ENCODE results near the gene CFAP206.
"Not testable (repeated sequence)": the region's sequence is repeated elsewhere in the genome, so short reads cannot be mapped to it uniquely, and the experiment has no call there.

Gene CFAP206

DNA sequence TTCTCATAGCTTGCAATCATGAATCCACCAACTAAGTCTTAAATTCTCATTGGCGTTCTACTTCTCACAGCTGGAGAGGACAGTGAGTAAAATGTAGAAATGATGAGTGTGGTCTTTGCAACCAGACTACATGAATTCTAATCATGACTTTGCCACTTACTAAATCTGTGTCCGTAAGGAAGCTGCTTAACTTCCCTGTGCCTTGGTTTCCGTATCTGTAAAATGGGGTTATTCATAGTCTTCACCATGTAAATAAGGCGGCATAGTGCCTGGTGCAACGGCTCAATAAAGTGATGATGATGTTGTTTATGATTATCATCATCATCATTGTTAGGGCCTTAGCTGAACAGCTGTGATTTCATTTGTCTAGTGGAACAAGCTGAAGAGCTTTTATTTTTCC, 12.6 kb downstream of the CFAP206 start:
- DNase-seq (ENCODE audit: low read depth in 2 of 2): no peak

DNA sequence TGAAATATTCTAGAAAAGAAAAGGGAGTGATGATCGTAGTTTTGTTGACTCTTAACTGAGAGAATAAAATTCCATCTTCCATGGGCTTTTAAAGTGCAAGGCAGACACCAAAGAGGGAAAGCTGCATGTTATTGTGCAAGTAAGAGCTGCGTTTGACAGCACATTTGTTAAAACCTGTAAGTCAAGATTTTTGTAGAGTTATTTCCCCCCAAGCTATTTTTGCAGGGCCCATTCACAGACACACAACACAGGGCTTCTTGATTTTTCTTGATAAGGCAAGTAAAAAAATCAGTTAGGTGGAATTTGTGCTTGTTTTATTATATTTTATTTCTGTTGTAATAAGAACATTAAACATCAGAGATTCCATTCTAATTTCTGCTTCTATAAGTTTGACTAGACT, 13.8 kb downstream of the CFAP206 start:
- no peak for DNase-seq (ENCODE audit: low read depth in 2 of 2)

DNA sequence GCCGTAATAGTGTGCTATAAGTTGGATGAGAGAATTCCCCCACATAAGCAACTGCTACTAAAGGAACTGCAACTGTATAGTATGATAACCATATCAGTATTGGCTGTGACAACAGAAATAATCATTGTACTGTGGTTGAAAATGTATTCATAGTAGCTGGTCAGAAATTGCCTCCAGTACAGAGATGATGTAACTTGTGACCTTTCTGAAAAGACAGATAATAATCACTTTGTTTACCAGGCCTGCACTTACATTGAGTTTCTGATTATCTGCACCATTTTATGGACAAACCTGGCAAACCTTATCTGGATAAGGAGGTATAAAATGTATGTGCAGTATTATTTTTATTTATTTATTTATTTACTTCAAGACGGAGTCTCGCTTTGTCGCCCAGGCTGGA, 19.0 kb downstream of the CFAP206 start:
- DNase-seq (ENCODE audit: low read depth in 2 of 2): no peak

DNA sequence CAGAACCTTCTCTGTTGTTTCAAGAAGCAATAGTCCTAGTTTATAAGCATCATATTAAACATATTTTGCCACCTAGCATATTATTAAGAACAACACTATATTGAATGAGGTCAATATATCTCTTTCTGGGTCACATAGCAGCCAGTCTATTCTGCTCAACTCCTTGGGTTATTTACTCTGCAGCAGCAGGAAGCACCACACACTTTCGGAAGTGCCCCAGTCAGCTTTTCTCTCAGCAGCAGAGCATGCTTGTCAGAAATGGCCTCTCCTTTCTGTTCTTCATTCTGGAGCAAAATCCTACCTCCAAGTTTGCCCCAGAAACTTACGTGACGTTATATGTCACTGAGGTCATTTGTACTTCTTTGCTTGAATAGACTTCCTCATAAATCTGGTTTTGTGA, 22.7 kb downstream of the CFAP206 start:
- no peak for DNase-seq (ENCODE audit: low read depth in 2 of 2)

DNA sequence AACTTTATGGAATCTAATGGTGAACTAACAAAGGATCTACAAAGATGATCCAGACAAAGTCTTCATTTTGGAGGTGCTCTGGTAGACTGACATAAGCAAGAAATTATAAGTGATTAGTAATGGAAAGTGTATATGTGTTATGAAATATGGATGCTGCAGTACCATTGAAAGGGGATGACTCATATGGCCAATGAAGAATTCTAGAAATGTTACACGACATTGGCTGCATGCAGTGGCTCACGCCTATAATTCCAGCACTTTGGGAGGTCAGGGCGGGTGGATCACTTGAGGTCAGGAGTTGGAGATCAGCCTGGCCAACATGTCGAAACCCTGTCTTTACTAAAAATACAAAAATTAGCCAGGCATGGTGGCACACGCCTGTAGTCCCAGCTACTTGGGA, 23.5 kb downstream of the CFAP206 start:
- no peak for DNase-seq (ENCODE audit: low read depth in 2 of 2)

DNA sequence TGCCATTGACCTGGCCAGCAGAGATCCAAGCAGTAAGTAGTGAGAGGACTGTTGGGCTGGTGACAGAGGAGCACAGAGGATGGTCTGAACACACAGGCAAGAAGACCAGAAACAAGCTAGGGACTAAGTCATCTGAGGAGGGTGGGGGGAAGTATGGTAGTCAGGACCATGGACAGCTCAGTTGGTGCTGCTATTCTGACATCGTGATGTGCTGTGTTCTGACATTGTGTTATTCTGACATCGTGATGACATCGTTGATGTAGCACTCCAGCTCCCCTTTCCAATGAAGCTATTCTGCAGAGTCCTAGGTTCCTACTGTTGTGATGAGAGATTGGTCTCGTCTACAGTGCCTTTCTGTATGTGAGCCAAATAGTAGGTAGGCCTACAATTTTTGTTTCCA, 28.7 kb downstream of the CFAP206 start:
- DNase-seq (ENCODE audit: low read depth in 2 of 2): peak; percentile 12 to 15

DNA sequence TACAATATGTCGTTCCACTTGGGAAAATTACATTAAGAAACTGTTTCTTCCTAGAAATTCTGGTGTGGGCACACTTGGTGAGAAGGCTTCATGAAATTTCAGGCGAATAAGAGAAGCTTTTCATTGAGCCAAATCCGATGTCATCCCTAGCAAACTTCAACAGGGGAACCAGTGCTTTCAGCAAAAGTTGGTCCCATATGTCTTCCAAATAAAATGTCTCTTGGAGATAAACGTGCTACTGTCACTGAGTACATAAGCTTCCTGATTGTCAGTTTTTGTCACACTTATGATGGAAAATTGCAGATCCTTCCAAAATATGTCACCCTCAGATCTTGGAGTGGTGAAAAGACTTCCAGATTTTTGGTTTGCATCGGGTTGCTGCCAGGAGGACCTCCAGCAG, 33.9 kb downstream of the CFAP206 start:
- DNase-seq (ENCODE audit: low read depth in 2 of 2): no peak

DNA sequence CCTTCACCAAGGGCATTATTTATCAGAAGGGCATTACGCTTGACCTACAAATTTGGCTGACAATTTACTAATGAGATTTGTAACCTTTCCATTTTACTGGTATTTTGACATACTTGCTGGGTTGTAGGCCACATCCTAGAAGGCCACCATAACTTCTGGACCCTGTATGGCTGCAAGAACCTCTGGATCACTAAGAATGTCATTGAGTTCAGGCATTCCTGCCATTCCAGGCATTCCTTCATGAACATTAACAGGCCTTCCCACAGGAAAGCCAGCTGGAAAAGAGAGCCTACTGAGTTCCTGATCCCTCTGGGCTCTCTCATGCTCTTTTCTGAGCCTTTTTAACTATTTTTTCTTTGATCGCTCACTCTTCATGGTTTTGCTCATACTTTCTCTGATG, 36.6 kb downstream of the CFAP206 start:
- DNase-seq (ENCODE audit: low read depth in 2 of 2): no peak

DNA sequence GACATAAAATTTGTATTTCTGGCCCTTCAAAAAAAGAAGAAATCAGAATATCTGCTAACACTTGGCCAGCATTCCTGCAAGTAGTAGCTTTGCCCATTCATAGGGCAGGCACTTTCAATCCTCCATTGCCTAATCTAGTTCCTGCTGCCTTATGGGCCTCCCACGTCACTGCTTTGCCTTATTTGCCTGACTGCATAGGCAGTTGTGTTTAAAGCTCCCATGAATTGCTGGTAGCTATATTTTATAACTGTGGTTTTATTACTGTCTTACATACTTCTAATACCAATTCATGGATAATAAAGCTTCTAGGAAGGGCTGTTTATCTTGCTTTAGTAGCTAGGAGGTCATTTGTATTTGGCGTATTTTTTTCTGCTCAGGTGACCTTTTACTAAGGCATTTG, 57.3 kb downstream of the CFAP206 start:
- DNase-seq (ENCODE audit: low read depth in 2 of 2): no peak

DNA sequence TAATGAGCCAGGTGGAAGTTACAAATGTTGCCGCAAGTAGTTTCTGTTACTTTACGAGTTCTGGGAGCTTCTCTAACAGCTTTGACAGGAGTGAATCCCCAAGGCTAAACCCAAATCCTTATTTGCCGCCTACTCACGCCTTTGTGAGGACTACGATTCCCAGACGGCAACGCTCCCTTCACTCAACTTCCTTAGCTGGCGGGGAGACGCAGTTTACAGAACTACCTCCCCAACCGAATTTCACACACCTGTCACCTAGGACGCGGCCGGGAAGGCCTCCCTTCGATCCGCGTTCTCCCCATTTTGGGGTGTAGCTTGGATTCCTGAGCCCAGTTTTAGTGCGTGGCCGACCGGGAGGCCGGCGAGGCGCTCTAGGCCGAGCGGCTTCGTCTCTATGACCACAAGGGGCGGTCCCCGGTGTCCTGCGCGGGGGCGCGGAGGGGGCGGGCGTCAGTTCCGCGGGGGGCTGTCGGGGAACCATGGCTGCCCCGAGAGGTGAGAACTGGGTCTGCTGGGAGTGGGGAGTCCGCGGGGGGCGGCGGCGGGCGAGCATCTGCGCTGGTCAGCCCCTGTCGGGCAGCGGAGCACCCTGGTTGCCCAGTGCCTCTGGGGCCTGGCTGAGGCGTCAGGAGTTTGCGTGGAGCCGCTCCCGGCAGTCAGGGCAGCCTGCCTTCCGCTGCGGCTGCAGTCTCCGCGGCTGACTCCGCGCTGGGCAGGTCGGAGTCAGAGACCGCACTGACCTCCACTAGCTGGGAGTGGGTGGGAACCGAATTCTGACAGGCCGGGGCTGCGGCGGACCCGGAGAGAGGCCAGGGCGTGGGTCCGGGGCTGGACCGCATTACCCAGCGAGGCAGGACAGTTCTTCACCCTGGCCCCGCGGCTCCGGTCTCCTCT, 65.0 kb downstream of the CFAP206 start, which contains the start of gene SLC35A1:
Gene SLC35A1, plus strand, starts transcription at position 450 of the 894 bp plus-strand sequence. Its CDS starts 30 bp downstream, at position 480.
- peak; percentile 72 to 78 for DNase-seq (ENCODE audit: low read depth in 2 of 2)

DNA sequence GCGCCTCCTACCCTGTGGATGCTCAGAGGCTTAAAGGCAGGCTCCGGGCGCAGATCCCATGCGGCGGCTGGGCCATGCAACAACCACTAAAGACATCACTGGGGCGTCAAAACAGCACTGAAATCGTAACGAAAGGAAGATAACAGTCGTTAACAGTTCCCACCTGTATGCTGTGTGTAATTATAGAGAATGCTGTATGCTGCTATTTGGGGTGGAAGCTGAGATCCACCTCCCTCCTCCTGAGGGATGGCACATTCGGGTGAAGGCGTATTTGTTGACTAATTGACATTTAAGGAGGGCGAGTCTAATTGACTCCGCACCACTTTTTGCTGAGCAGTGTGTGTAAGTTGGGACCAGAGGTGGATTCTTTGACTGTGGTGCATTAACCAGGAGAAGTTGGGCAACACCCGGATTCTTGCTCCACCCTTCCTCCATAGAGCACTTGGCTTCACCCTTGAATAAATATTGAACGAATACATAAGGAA, 65.7 kb downstream of the CFAP206 start:
- DNase-seq (ENCODE audit: low read depth in 2 of 2): peak in 1 of 2 donors; percentile 56

DNA sequence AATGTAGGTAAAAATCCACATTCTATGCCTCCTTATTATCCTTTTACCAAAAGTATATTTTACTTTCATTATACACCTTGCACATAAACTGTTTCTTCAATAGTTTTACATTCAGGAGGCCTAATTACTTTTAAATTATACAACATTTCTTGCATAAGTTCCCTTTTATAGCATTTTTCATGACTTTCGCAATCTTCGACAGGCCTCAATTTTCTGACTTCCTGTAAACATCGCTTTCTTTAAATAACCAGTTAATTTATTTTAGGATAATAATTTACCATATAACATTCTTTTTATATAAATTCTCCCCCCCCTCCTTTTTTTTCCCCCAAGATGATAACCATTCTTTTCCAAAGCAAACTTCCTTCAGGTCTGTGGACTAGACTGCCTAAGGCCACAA, 74.2 kb downstream of the CFAP206 start:
- no peak for DNase-seq (ENCODE audit: low read depth in 2 of 2)

DNA sequence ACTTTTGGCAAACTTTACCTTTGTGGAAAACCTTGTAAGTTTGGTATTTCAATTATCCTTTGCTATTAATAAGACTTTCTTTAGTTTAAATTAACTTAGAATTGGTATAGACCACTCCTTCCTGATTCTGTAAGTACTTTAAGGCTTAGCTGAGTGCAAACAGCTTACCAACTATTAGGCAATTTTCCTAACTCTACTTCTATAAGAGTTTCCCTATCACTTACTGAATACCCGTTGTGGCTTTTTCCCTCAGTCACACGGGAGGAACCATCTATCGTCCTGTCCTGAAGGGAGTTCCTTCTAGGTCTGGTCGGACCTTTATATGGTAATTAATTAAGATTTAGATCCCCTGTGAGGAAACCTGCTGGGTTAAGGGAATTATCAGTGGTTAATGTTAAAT, 74.6 kb downstream of the CFAP206 start:
- DNase-seq (ENCODE audit: low read depth in 2 of 2): no peak

DNA sequence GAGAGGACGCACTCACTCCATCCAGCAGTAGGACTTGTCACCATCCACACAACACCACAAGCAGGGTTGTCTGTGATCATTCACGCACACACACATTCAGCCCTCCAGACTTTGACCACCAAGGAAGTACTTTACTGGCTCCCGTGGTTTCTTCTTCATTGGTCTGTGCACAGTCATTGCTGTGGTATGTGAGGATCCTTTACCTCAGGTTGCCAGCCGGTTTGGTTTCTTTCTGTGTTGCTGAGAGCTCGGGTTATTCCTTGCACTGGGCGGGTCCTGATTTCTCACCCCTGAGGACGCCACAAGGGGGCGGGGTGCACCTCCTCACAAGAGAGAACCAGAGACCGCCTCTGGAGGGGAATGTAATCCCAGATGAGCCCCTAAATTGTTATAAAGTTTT, 76.2 kb downstream of the CFAP206 start:
- DNase-seq (ENCODE audit: low read depth in 2 of 2): no peak

DNA sequence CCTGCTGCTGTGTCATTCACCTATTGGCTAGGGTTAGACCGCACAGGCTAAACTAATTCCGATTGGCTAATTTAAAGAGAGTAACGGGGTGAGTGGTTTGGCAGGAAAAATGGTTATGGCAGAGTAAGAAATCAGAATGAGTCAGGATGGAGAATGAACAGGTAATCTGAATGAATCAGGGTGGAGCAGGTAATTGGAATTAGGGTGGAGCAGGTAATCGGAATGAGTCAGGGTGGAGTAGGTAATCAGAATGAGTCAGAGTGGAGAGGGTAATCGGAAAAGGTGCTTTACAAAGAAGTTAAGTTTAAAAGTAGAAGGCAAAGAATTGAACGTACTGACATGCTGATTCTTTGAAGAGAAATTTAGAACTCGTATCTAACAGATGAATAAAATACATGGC, 76.7 kb downstream of the CFAP206 start:
- DNase-seq (ENCODE audit: low read depth in 2 of 2): no peak

DNA sequence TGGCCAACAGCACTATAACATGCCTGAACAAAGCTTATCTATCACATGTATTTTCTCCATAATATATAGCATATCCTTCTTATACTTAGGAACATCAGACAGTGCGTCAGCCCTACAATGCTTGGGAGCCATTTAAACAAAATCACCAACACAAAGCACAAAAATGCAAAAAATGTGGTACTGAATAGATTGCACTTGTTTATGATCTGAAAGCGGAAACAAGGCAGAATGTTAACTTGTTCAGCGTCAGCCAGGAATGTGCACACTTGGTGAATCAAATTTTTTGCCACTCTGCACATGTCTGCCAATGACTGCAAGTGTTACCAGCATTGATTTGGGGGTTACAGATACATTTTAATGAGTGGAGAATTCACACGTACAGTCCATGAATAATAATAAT, 79.8 kb downstream of the CFAP206 start:
- DNase-seq (ENCODE audit: low read depth in 2 of 2): no peak

DNA sequence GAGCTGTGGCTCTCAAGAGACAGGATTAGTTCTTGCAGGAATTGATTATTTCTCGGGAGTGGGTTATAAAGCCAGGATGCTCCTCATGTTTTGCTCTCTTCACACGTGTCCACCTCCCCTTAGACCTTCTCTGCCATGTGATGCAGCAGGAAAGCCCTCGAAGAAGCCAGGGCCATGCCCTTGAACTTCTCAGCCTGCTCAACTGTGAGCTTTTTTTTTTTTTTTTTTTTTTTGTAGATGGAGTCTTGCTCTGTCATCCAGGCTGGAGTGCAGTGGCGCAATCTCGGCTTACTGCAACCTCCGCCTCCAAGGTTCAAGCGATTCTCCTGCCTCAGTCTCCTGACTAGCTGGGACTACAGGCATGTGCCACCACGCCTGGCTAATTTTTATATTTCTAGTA, 81.6 kb downstream of the CFAP206 start:
- DNase-seq (ENCODE audit: low read depth in 2 of 2): not testable (repeated sequence)

DNA sequence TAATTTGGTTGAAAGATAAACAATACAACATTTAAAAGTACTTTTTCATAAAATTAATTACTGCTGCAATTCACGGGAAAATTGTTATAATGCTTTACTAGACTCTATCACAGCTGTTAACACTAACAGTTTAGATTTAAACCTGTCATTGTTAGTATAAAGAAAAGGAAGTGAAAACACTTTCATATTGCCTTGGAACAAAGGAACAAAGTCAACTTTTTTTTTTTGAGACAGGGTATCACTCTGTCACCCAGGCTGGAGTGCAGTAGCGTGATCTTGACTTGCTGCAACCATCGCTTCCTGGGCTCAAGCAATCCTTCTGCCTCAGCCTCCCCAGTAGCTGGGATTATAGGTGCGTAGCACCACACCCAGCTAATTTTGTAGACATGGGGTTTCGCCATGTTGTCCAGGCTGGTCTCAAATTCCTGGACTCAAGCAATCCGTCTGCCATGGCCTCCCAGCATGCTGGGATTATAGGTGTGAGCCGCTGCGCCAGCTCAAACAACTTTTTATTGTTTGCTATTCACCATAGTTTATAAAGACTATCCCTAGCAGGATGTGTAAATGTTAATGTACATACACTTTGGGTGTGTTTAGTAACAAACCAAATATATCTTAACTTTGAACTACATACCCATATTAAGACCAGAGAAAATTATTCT, 87.1 kb downstream of the CFAP206 start:
- DNase-seq (ENCODE audit: low read depth in 2 of 2): no peak

DNA sequence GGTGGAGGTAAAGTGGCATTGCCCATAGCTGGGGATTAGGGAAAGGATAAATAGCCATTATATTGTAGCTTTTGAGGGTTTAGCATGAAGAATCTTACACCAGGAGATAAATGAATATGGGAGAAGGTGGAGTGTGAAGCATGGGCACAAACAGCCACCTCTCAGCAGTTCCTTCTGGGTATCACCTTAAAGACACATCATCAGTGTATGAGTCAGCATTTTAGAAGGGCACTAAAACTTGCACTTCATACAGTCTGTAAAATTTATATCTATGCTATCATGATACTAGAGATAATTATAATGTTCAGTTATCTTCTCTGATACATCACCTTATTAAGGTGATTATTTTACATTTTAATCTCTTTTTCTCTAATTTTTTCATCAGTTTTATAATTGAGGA, 90.3 kb downstream of the CFAP206 start:
- DNase-seq (ENCODE audit: low read depth in 2 of 2): no peak

DNA sequence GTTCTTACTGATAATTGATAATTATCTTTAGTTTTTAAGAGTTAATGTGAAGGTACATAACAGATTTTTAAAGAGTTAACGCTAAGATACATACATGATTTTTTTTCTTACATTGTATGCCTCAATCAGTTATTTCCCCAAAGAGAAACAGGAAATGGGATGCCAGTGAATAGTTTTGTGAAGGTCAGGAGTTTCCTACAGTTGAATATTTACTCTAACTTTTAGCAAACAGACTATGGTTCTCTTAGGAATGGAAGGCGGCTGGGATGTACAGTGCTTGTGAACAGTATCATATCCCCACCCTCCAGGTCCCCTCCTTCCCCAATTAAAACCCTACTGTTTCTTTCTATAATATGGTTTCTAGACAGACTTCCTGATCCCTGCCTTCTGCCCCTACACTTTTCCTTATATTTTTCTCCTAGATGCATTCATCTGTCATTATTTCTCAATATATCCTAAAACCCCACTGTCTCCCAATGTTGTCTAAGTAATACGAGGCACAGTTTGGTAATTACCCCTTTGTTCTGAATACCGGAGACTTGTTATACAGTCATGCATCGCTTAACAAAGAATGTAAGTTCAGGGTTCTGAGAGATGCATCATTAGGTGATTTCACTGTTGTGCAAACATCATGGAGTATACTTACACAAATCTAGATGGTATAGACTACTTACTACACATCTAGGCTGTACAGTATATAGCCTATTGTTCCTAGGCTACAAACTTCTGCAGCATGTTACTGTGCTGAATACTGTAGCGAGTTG, 94.2 kb downstream of the CFAP206 start:
- no peak for DNase-seq (ENCODE audit: low read depth in 2 of 2)

DNA sequence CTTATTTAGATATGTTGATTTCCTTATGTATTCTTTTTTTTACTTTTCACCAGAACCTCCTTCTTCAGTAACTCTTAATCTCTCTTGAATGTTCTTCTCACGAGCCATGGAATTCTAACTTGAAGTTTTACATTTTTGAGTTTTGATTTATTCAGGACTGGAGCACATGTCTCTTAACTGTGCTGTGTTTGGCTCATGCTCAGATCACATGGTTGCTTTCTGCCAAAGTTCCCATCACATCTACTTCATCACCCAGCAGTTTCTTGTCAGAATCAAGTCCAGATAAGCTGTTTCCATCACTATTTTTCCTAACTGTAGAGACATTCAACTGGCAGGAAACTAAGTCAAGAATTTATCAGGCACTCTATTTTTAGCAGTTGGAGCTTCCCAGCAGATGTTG, 96.7 kb downstream of the CFAP206 start:
- DNase-seq (ENCODE audit: low read depth in 2 of 2): no peak
